Measurements from ENCODE around the gene BBS10.

Gene BBS10

GRCh38 chr12:76299536-76300296, 48.5 kb downstream of the BBS10 start:
- H3K4me1 ChIP-seq (ENCODE audit: low read length), result no peaks in the 10 kb centered on the region
- H3K36me3 ChIP-seq (replicated peaks; ENCODE audit: low read depth, low read length), result no peaks in the 10 kb centered on the region
- no peak overlapping the region for H3K4me2 ChIP-seq (ENCODE audit: low read length)

More at GRCh38 chr12:76299536-76300296, 48.5 kb downstream of the BBS10 start:
- H3K9ac ChIP-seq (ENCODE audit: low read length), result no peak overlapping the region
- no peaks in the 10 kb centered on the region for H3K27me3 ChIP-seq (ENCODE audit: low read depth, low read length)
- no peaks in the 10 kb centered on the region for H3K9me3 ChIP-seq (ENCODE audit: insufficient read depth, low read length)
- H2AFZ ChIP-seq (ENCODE audit: low read depth, low read length), result no peak overlapping the region
- TF ChIP-seq CTCF (IDR thresholded peaks at IDR 0.05; ENCODE audit: low read depth, low read length), result no peak
- TF ChIP-seq EZH2phosphoT487 (IDR thresholded peaks at IDR 0.05; ENCODE audit: low read depth), result no peak
- no peaks in the 10 kb centered on the region for H4K20me1 ChIP-seq (ENCODE audit: insufficient read depth, low read length)
- no peak overlapping the region for H3K4me3 ChIP-seq (ENCODE audit: low read length)
- no peak overlapping the region for H3K27ac ChIP-seq (ENCODE audit: low read length)
- no peaks in the 10 kb centered on the region for H3K79me2 ChIP-seq (ENCODE audit: low read length)

Data from OCI-LY3 (cell line).